Thoracic aorta (tissue), 2 donors: ENCODE data around the gene C15orf39. TPM values are rescaled to one million over a fixed set of nuclear protein-coding genes. Genes with fewer than 3 reads are reported as not detected.
"Not testable (repeated sequence)": the region's sequence is repeated elsewhere in the genome, so short reads cannot be mapped to it uniquely, and the experiment has no call there.

ENCODE experiments used
- ATAC-seq: fragments of 150-250 bp; one replicate; pipeline ENCODE4 v1.8.0; 2017; ENCODE audit warnings: low read depth; ENCODE audit not compliant: insufficient number of reproducible peaks, low FRiP score
- DNase-seq: peaks from one replicate; pipeline ENCODE4 v3.0.0-alpha.2; 2020; ENCODE audit warnings: low spot score
- H3K27ac ChIP-seq, 2 donors: fragments of 200-600 bp; sonication (generic); 1 replicate in 1 of 2; 2 replicates in 1 of 2; pipeline ENCODE4 v1.5.1; 2016; ENCODE audit warnings: mild to moderate bottlenecking in 2 of 2, moderate library complexity in 2 of 2
- H3K27me3 ChIP-seq: fragments of 200-600 bp; sonication (generic); replicated peaks from 2 replicates; pipeline ENCODE4 v1.6.0; 2016; ENCODE audit warnings: mild to moderate bottlenecking; ENCODE audit not compliant: insufficient read depth
- H3K36me3 ChIP-seq: fragments of 200-600 bp; sonication (generic); one replicate; pipeline ENCODE4 v1.5.1; 2016
- H3K4me1 ChIP-seq, 2 donors: fragments of 200-600 bp; sonication (generic); 1 replicate in 1 of 2; 2 replicates in 1 of 2; pipeline versions ENCODE4 v1.5.1 to v1.6.0; 2016; ENCODE audit warnings: low read depth in 2 of 2, mild to moderate bottlenecking in 1 of 2; ENCODE audit not compliant: control insufficient read depth in 1 of 2
- H3K4me3 ChIP-seq: fragments of 200-600 bp; sonication (generic); 2 replicates; pipeline ENCODE4 v1.5.1; 2016; ENCODE audit warnings: mild to moderate bottlenecking
- H3K9me3 ChIP-seq: fragments of 200-600 bp; sonication (generic); 2 replicates; pipeline ENCODE4 v1.5.1; 2016
- total RNA-seq, 2 donors: library from RNA; depleted of rRNA; stranded (reverse); fragments of >200 nt; gene quantifications; one replicate each; pipeline versions ENCODE4 v1.1.0 to v1.2.3, GENCODE V29; 2016
- TF ChIP-seq, protein P1 (sequence below): fragments of 200-600 bp; sonication (generic); IDR thresholded peaks from one replicate; pipeline ENCODE4 v1.5.1; 2019; ENCODE audit warnings: antibody characterized with exemption

Gene C15orf39
- total RNA-seq, 2 donors from 2014 or later: 22.7 to 45.2 TPM

DNA sequence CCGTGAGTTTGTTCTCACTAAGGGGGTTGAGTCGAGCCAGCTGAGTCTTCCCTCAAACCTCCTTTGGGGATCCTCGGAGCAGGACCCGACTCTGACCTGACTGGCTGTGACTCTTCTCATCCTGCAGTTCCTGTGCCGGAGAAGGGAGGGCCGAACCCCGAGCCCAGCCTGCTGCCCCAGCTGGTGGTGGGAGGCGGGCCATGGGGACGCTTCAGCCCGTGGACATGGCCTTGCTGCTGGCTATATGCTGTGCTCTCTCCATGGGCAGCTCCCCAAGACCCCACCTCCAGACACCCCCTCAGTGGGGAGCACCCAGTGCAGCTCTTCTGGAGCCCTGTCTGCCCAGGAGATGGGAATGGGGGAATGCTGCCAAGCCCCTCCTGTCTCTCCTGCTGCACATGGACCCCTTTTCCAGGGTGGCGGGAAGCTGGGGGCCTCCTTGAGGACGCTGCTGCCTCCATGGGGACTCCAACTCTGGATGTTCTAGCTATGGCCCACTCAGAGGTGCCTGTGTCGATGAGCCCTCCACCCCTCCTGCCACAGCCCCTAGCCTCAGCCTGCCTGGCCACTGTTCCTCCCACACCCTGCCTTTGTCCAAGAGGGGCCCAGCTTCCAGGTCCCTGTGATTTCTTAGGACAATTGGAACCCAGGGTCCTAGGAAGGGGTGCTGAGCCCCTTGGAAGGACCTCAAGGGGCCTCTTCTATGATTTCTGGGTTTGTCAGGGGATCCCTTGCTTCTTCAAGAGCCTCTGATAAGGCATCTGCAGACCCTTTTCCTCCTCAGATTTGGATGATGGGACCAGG lies 12.8 kb downstream of the C15orf39 start:
- Histone ChIP-seq H3K27ac (no peak overlapping the region), H3K9me3 (no peaks in the 10 kb centered on the region), H3K4me3 (no peak overlapping the region), H3K4me1 (peaks cover 0 to 17% of the 10 kb centered on the region in 2 donors), H3K27me3 (no peaks in the 10 kb centered on the region), H3K36me3 (peaks cover 36% of the 10 kb centered on the region)
- no peak for ATAC-seq
- TF ChIP-seq, protein P1, sequence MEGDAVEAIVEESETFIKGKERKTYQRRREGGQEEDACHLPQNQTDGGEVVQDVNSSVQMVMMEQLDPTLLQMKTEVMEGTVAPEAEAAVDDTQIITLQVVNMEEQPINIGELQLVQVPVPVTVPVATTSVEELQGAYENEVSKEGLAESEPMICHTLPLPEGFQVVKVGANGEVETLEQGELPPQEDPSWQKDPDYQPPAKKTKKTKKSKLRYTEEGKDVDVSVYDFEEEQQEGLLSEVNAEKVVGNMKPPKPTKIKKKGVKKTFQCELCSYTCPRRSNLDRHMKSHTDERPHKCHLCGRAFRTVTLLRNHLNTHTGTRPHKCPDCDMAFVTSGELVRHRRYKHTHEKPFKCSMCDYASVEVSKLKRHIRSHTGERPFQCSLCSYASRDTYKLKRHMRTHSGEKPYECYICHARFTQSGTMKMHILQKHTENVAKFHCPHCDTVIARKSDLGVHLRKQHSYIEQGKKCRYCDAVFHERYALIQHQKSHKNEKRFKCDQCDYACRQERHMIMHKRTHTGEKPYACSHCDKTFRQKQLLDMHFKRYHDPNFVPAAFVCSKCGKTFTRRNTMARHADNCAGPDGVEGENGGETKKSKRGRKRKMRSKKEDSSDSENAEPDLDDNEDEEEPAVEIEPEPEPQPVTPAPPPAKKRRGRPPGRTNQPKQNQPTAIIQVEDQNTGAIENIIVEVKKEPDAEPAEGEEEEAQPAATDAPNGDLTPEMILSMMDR: no peak
- no peak for DNase-seq

DNA sequence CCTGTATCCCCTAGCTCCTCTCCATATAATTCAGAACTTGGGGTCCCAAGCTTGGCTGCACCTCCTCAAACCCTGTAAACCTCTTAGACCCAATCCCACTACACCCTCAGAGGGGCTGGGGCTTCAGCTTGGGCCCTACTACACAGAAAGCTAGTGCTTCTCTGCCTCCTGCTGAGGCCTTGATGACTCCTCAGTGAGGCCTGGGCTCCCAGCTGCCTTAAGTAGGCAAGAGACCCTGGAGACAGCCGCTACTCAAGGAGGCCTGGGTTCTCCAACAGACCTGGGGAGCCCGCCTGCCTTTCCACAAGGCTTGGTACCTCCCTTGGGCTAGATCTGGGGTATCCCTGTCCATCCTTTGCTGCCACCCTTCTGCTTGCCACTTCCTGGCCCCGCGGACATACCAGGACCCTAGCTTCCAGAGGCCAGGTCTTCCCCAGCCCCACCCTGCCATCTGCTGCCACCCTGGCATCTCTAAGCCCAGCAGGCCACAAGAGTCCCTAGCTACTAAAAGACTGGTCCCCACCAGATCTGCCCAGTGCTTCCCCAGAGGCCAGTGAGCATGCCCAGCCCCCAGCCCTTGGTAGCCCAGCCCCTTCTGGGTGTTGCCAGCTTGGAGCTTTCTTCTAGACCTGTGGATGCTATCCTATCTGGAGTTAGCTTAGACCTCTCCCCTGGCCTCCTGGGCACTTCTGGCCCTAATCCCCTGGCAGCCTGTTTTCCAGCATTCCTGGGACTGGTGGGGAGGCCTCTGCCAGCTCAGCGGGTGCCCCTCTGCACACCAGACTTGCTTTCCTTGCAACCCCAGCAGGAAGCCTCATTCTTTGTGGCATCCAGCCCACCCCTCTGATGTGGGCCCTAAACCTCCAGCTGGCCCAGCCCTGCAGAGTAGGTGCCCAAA lies 13.7 kb downstream of the C15orf39 start:
- Histone ChIP-seq H3K27ac (no peak overlapping the region), H3K4me3 (no peak overlapping the region), H3K9me3 (no peaks in the 10 kb centered on the region), H3K4me1 (peaks cover 0 to 11% of the 10 kb centered on the region in 2 donors), H3K27me3 (no peaks in the 10 kb centered on the region), H3K36me3 (peaks cover 31% of the 10 kb centered on the region)
- DNase-seq (no peak), ATAC-seq (no peak)
- TF ChIP-seq, protein P1: no peak

DNA sequence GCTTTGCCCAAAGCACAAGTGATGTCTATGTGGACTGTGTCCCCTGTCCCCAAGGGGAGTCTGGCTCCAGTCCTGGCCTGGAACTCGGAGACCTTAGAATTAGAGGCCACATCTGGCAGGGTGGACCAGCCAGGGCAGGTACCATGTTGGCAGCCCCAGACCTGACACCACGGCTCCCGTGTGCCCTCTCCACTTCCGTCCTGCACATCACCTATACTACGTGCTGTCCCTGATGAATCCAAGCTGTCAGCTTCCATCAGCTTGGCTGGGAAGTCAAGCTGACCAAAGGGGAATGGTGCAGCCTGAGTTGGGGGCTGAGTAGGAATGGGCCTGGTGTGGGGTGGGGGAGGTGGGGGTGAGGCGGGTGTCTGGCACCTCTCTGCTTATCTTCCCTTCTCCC lies 15.3 kb downstream of the C15orf39 start:
- no peak for DNase-seq
- H3K4me1 ChIP-seq: no peaks in the 10 kb centered on the region
- H3K9me3 ChIP-seq: no peaks in the 10 kb centered on the region
- H3K36me3 ChIP-seq: peaks cover 17% of the 10 kb centered on the region
- H3K4me3 ChIP-seq: no peak overlapping the region
- TF ChIP-seq, protein P1: no peak
- no peaks in the 10 kb centered on the region for H3K27me3 ChIP-seq
- H3K27ac ChIP-seq: no peak overlapping the region
- no peak for ATAC-seq

DNA sequence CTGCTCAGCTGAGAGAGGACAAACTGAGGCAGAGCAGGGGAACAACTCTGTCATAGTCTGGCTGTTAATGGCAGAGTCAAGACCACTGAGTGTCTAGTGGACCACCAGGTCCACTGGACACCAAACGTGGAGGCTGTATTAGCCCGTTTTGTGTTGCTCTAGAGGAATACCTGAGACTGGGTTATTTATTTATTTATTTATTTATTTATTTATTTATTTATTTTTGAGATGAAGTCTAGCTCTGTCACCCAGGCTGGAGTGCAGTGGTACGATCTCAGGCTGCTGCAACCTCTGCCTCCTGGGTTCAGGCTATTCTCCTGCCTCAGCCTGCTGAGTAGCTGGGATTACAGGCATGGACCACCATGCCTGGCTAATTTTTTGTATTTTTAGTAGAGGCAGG lies 15.9 kb downstream of the C15orf39 start:
- not testable (repeated sequence) for H3K27me3 ChIP-seq, H3K9me3 ChIP-seq, H3K4me1 ChIP-seq, ATAC-seq, DNase-seq, H3K4me3 ChIP-seq, H3K27ac ChIP-seq
- peaks cover 12% of the 10 kb centered on the region for H3K36me3 ChIP-seq

DNA sequence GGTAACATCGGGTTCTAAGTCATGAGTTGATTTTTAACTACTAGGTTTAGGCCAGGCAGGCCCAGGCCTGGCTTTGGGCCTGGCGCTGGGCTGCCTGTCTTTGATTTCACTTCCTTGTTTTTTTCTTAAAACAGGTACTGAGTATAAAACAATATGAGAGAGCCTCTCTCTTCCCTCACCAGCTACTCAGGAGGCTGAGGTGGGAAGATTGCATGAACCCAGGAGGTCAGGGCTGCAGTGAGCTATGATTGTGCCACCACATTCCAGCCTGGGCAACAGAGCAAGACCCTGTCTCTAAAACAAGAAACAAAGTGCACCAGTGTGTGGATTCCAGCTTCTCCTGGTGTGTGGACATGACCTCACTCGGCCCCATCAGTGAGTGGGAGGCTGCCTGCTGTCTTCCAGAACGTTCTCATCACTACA lies 17.8 kb downstream of the C15orf39 start:
- H3K36me3 ChIP-seq, H3K27me3 ChIP-seq, H3K27ac ChIP-seq, H3K4me1 ChIP-seq, H3K4me3 ChIP-seq, H3K9me3 ChIP-seq, ATAC-seq, DNase-seq: not testable (repeated sequence)

DNA sequence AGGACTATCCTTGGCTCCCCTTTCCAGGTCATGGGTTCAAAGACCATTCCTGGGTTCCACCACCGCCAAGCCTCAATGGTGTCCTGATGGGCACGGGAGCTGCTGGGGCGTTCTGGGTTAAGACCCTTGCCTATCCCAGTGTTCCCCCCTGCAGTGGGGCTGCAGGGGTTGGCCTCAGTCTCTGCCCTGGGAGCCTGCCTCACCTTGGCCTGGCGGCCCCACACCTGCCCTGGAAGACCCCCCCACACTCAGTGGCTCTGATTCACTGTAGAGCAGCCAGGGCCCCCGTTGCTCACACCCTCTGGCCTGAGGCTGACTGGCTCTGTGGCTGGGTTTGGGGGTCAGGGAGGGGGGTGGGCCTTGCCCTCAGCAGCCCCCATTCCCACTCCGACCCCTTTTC lies 22.0 kb downstream of the C15orf39 start:
- Histone ChIP-seq H3K4me1 (no peaks in the 10 kb centered on the region), H3K27me3 (no peaks in the 10 kb centered on the region), H3K4me3 (no peak overlapping the region), H3K27ac (no peak overlapping the region), H3K36me3 (no peaks in the 10 kb centered on the region), H3K9me3 (no peaks in the 10 kb centered on the region)
- DNase-seq (no peak), ATAC-seq (no peak)
- TF ChIP-seq, protein P1: no peak
